HepG2 (cell line): ENCODE measurements around the gene AGAP1. TPM values are rescaled to one million over a fixed set of nuclear protein-coding genes. Genes with fewer than 3 reads are reported as not detected.

ENCODE experiments used
- ARHGAP35 ChIP-seq: sonication (generic); formaldehyde crosslinking; IDR thresholded peaks from 2 replicates; pipeline ENCODE4 v1.9.0; 2022; ENCODE audit warnings: mild to moderate bottlenecking, inconsistent platforms, moderate library complexity, missing genetic modification reagents, borderline replicate concordance
- ATRX ChIP-seq: sonication (generic); formaldehyde crosslinking; IDR thresholded peaks from 2 replicates; pipeline ENCODE4 v1.4.0; 2020; ENCODE audit warnings: missing genetic modification reagents, borderline replicate concordance
- BCL3 ChIP-seq: sonication (generic); formaldehyde crosslinking; IDR thresholded peaks from 2 replicates; pipeline ENCODE4 v1.5.1; 2020; ENCODE audit warnings: mild to moderate bottlenecking, missing genetic modification reagents, moderate library complexity
- GFI1 ChIP-seq: sonication (generic); formaldehyde crosslinking; IDR thresholded peaks from 2 replicates; pipeline ENCODE4 v1.5.0; 2020; ENCODE audit warnings: missing genetic modification reagents, mild to moderate bottlenecking, borderline replicate concordance
- GLMP ChIP-seq: sonication (generic); formaldehyde crosslinking; IDR thresholded peaks from 2 replicates; pipeline ENCODE4 v1.9.0; 2021; ENCODE audit warnings: missing genetic modification reagents, mild to moderate bottlenecking, borderline replicate concordance
- HIVEP1 ChIP-seq: sonication (generic); formaldehyde crosslinking; IDR thresholded peaks from 2 replicates; pipeline ENCODE4 v1.4.0; 2020; ENCODE audit warnings: mild to moderate bottlenecking, missing genetic modification reagents
- KAT2B ChIP-seq: fragments of 150-350 bp; IDR thresholded peaks from 2 replicates; pipeline ENCODE4 v1.6.1; 2014; ENCODE audit warnings: low read depth, low read length, borderline replicate concordance
- NFE2L1 ChIP-seq: sonication (generic); formaldehyde crosslinking; IDR thresholded peaks from 2 replicates; pipeline ENCODE4 v1.4.0; 2020; ENCODE audit warnings: missing genetic modification reagents, mild to moderate bottlenecking, borderline replicate concordance
- NR2F2 ChIP-seq: IDR thresholded peaks from 2 replicates; pipeline ENCODE4 v1.6.1; 2012; ENCODE audit warnings: low read depth, inconsistent platforms, borderline replicate concordance
- SMYD3 ChIP-seq: sonication (generic); formaldehyde crosslinking; IDR thresholded peaks from 2 replicates; pipeline ENCODE4 v1.8.1; 2023; ENCODE audit warnings: mild to moderate bottlenecking, missing genetic modification reagents
- ZBTB7B ChIP-seq: sonication (generic); formaldehyde crosslinking; IDR thresholded peaks from 2 replicates; pipeline ENCODE4 v1.4.0; 2020; ENCODE audit warnings: missing genetic modification reagents
- ZNF205 ChIP-seq: IDR thresholded peaks from 2 replicates; pipeline ENCODE4 v1.6.1; 2018; ENCODE audit warnings: missing biosample characterization, missing genetic modification reagents
- ZNF274 ChIP-seq: sonication (generic); formaldehyde crosslinking; IDR thresholded peaks from 2 replicates; pipeline ENCODE4 v1.5.1; 2020; ENCODE audit warnings: mild to moderate bottlenecking, missing genetic modification reagents
- ZNF3 ChIP-seq: IDR thresholded peaks from 2 replicates; pipeline ENCODE4 v1.7.0; 2017; ENCODE audit warnings: inconsistent platforms
- ZNF337 ChIP-seq: sonication (generic); formaldehyde crosslinking; IDR thresholded peaks from 2 replicates; pipeline ENCODE4 v1.5.1; 2020; ENCODE audit warnings: missing genetic modification reagents, low read depth, mild to moderate bottlenecking, borderline replicate concordance
- ZNF432 ChIP-seq: sonication (generic); formaldehyde crosslinking; IDR thresholded peaks from 2 replicates; pipeline ENCODE4 v1.5.0; 2020; ENCODE audit warnings: missing genetic modification reagents, mild to moderate bottlenecking, borderline replicate concordance
- ZSCAN21 ChIP-seq: sonication (generic); formaldehyde crosslinking; IDR thresholded peaks from 2 replicates; pipeline ENCODE4 v1.8.0; 2022; ENCODE audit warnings: mild to moderate bottlenecking, missing genetic modification reagents, moderate library complexity, borderline replicate concordance
- ZUFSP ChIP-seq: sonication (generic); formaldehyde crosslinking; IDR thresholded peaks from 2 replicates; pipeline ENCODE4 v1.9.0; 2021; ENCODE audit warnings: missing genetic modification reagents, mild to moderate bottlenecking, borderline replicate concordance
- polyA plus RNA-seq, 8 experiments: library from polyadenylated mRNA; depleted of rRNA in 3 of 8; stranded (reverse) in 7 of 8; unstranded in 1 of 8; fragments of >200 nt; fragmentation: Illumina TruSeq in 4 of 8; extraction: Trizol in 4 of 8; gene quantifications; 2 replicates each; pipeline versions ENCODE4 v1.2.1 to v1.2.3, GENCODE V29; 2011 to 2016; ENCODE audit warnings: low read depth in 4 of 8, missing spikeins in 1 of 8, mixed read lengths in 1 of 8; ENCODE audit not compliant: insufficient read depth in 1 of 8
- total RNA-seq, 5 experiments: library from RNA; depleted of rRNA; stranded (reverse); fragments of >200 nt; fragmentation: Illumina TruSeq; extraction: Trizol; gene quantifications; 2 replicates each; pipeline ENCODE4 v1.2.3, GENCODE V29; 2016; ENCODE audit warnings: low read depth in 1 of 5
- TF ChIP-seq, protein P1 (sequence below): sonication (generic); IDR thresholded peaks from 2 replicates; pipeline ENCODE4 v1.6.1; 2016; ENCODE audit warnings: low read depth, borderline replicate concordance
- TF ChIP-seq, protein P2 (sequence below): sonication (generic); formaldehyde crosslinking; IDR thresholded peaks from 2 replicates; pipeline ENCODE4 v1.8.0; 2022; ENCODE audit warnings: mild to moderate bottlenecking, missing genetic modification reagents, borderline replicate concordance
- TF ChIP-seq, protein P3 (sequence below): sonication (generic); formaldehyde crosslinking; IDR thresholded peaks from 2 replicates; pipeline ENCODE4 v1.8.1; 2023; ENCODE audit warnings: mild to moderate bottlenecking, missing genetic modification reagents

AGAP1 gene
- total and polyA plus RNA-seq, 2 of the 13 experiments (the other 11 are each of a cell fraction or from before 2014, with no cell fraction given): 21.2 to 32.7 TPM

DNA sequence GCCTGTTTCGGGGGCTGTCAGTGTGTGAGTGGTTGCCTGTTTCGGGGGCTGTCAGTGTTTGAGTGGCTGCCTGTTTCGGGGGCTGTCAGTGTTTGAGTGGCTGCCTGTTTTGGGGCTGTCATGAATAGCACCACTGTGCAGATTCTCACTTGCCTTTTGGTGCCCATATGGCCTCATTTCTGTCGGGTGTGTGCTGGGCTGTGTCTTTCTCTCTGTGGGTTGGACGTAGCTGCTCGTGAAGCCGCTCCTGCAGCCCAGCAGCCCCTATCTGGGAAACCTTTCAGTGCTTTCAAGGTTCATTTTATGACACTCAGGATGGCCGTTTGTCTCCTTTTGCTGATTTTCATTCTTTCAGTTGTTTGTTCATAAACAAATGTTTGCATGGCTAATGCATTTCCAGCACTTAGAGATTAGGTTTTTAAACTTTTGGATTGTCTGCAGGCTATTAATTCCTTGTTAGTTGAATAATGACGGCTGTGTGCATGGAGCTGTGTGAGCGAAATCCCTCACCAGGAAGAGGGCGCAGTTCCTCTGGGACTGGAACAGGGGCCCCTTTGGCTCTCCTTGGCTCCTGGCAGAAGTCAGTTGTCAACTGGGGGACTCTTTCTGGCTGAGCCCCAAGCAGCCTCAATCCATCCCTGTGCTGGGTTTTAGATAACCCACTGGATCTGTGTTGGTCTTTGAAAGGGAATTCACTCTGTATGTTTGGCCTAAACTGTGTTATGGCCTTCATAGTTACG lies 10.8 kb downstream of the AGAP1 start (continued):
- no peak for TF ChIP-seq ZNF205 (CRISPR knock-in tag)
- TF ChIP-seq NFE2L1 (CRISPR knock-in tag): 0 out of 2 replicates have a peak, but pooled peaks have one; percentile 21
- TF ChIP-seq, protein P1, sequence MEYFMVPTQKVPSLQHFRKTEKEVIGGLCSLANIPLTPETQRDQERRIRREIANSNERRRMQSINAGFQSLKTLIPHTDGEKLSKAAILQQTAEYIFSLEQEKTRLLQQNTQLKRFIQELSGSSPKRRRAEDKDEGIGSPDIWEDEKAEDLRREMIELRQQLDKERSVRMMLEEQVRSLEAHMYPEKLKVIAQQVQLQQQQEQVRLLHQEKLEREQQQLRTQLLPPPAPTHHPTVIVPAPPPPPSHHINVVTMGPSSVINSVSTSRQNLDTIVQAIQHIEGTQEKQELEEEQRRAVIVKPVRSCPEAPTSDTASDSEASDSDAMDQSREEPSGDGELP: no peak
- peak; percentile 7; the same call in 1 of the 2 replicates for TF ChIP-seq ZNF3 (CRISPR knock-in tag)
- TF ChIP-seq ZNF432 (CRISPR knock-in tag): no peak
- no peak for TF ChIP-seq BCL3
- no peak for TF ChIP-seq ZUFSP (CRISPR knock-in tag)
- TF ChIP-seq, protein P2, sequence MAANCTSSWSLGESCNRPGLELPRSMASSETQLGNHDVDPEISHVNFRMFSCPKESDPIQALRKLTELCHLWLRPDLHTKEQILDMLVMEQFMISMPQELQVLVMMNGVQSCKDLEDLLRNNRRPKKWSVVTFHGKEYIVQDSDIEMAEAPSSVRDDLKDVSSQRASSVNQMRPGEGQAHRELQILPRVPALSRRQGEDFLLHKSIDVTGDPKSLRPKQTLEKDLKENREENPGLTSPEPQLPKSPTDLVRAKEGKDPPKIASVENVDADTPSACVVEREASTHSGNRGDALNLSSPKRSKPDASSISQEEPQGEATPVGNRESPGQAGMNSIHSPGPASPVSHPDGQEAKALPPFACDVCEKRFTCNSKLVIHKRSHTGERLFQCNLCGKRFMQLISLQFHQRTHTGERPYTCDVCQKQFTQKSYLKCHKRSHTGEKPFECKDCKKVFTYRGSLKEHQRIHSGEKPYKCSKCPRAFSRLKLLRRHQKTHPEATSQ: 0 out of 2 replicates have a peak, but pooled peaks have one; percentile 27
- TF ChIP-seq, protein P3, sequence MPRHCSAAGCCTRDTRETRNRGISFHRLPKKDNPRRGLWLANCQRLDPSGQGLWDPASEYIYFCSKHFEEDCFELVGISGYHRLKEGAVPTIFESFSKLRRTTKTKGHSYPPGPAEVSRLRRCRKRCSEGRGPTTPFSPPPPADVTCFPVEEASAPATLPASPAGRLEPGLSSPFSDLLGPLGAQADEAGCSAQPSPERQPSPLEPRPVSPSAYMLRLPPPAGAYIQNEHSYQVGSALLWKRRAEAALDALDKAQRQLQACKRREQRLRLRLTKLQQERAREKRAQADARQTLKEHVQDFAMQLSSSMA (CRISPR knock-in tag): peak; percentile 5; the same call in 1 of the 2 replicates
- TF ChIP-seq ARHGAP35 (CRISPR knock-in tag): no peak
- TF ChIP-seq ZNF337 (CRISPR knock-in tag): 0 out of 2 replicates have a peak, but pooled peaks have one; percentile 13
- no peak for TF ChIP-seq GLMP (CRISPR knock-in tag)
- TF ChIP-seq HIVEP1: 0 out of 2 replicates have a peak, but pooled peaks have one; percentile 4
- TF ChIP-seq SMYD3: peak; percentile 42; the same call in 1 of the 2 replicates
- TF ChIP-seq ZNF274: 0 out of 2 replicates have a peak, but pooled peaks have one; percentile 15
- no peak for TF ChIP-seq ZSCAN21 (CRISPR knock-in tag)
- TF ChIP-seq ATRX: no peak
- no peak for TF ChIP-seq GFI1
- no peak for TF ChIP-seq NR2F2
- TF ChIP-seq KAT2B: no peak
- TF ChIP-seq ZBTB7B: 0 out of 2 replicates have a peak, but pooled peaks have one; percentile 10
